Lower lobe of right lung (tissue), 2 donors: ENCODE measurements around the gene CCDC57. TPM values are rescaled to one million over a fixed set of nuclear protein-coding genes. Genes with fewer than 3 reads are reported as not detected.
"Not testable (repeated sequence)": the region's sequence is repeated elsewhere in the genome, so short reads cannot be mapped to it uniquely, and the experiment has no call there.

ENCODE experiments used
- ATAC-seq, 2 donors: fragments of 200-7000 bp; cut with Tn5 transposase; one replicate each; pipeline ENCODE4 v1.9.1; 2020 to 2022; ENCODE audit warnings: mild to moderate bottlenecking in 2 of 2, moderate library complexity in 2 of 2
- DNase-seq: peaks from one replicate; pipeline ENCODE4 v3.0.0-alpha.2; 2020
- H3K27ac ChIP-seq: fragments of 200-600 bp; one replicate; pipeline ENCODE4 v1.8.0; 2022
- H3K27me3 ChIP-seq: fragments of 200-600 bp; one replicate; pipeline ENCODE4 v1.8.0; 2022; ENCODE audit warnings: low read depth
- H3K36me3 ChIP-seq: fragments of 200-600 bp; one replicate; pipeline ENCODE4 v1.8.0; 2022; ENCODE audit warnings: mild to moderate bottlenecking
- H3K4me1 ChIP-seq: fragments of 200-600 bp; one replicate; pipeline ENCODE4 v1.8.0; 2022
- H3K4me3 ChIP-seq: fragments of 200-600 bp; one replicate; pipeline ENCODE4 v1.8.0; 2022; ENCODE audit warnings: mild to moderate bottlenecking
- H3K9me3 ChIP-seq: fragments of 200-600 bp; one replicate; pipeline ENCODE4 v1.8.0; 2022
- intact Hi-C: fragments of 100-400 bp; cut with DNase I; formaldehyde crosslinking; loops from one replicate; pipeline ENCODE4 v1.11.0; 2022
- total RNA-seq: library from RNA; stranded (reverse); fragmentation: NEBNext Ultra II Directional; extraction: Animal tissue kit (Norgen Biotek cat#: 25700); gene quantifications from one replicate; pipeline ENCODE4 v1.2.1, GENCODE V29; 2021
- TF ChIP-seq, protein P1 (sequence below): fragments of 200-600 bp; IDR thresholded peaks from one replicate; pipeline ENCODE4 v1.8.0; 2022; ENCODE audit warnings: antibody characterized with exemption, mild to moderate bottlenecking
- donor health status: DM: no; HTN: yes; CAD: no; lungs with severe emphysema.

CCDC57 gene
- total RNA-seq, 1 donor from 2014 or later: 63.4 TPM

DNA sequence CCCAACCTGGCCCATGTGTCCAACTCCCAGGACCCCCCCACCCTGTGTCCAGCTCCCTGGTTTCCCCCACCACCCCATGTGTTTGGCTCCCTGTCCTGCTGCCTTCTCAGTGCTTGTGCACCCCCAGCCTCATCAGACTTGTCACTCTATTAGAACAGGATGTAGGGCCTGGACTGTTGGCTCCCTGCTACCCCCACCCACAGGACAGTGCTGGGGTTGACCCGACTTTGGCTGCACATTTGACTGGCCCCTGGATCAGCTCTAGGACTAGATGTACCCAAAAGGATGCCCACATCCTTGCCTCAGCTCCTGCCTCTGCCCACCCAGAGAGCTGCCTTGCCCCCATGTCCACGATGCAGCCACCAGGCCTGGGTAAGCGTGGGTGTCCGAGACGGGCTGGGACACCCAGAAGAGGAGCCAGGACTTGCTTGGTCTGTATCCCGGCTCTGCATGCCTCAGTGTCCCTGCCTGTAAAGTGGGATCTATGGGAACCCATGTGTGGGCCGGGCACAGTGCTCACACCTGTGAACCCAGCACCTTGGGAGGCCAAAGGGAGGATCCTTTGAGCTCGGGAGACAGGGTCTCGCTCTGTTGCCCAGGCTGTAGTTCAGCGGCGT is 1.5 kb upstream of the CCDC57 start:
- H3K27ac ChIP-seq: no peak overlapping the region
- no peak for ATAC-seq
- intact Hi-C loops: no loop called here
- H3K36me3 ChIP-seq: no peaks in the 10 kb centered on the region
- no peaks in the 10 kb centered on the region for H3K9me3 ChIP-seq
- no peaks in the 10 kb centered on the region for H3K27me3 ChIP-seq
- TF ChIP-seq, protein P1, sequence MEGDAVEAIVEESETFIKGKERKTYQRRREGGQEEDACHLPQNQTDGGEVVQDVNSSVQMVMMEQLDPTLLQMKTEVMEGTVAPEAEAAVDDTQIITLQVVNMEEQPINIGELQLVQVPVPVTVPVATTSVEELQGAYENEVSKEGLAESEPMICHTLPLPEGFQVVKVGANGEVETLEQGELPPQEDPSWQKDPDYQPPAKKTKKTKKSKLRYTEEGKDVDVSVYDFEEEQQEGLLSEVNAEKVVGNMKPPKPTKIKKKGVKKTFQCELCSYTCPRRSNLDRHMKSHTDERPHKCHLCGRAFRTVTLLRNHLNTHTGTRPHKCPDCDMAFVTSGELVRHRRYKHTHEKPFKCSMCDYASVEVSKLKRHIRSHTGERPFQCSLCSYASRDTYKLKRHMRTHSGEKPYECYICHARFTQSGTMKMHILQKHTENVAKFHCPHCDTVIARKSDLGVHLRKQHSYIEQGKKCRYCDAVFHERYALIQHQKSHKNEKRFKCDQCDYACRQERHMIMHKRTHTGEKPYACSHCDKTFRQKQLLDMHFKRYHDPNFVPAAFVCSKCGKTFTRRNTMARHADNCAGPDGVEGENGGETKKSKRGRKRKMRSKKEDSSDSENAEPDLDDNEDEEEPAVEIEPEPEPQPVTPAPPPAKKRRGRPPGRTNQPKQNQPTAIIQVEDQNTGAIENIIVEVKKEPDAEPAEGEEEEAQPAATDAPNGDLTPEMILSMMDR: no peak
- H3K4me1 ChIP-seq: peaks cover 49% of the 10 kb centered on the region
- no peak for DNase-seq
- H3K4me3 ChIP-seq: no peak overlapping the region

DNA sequence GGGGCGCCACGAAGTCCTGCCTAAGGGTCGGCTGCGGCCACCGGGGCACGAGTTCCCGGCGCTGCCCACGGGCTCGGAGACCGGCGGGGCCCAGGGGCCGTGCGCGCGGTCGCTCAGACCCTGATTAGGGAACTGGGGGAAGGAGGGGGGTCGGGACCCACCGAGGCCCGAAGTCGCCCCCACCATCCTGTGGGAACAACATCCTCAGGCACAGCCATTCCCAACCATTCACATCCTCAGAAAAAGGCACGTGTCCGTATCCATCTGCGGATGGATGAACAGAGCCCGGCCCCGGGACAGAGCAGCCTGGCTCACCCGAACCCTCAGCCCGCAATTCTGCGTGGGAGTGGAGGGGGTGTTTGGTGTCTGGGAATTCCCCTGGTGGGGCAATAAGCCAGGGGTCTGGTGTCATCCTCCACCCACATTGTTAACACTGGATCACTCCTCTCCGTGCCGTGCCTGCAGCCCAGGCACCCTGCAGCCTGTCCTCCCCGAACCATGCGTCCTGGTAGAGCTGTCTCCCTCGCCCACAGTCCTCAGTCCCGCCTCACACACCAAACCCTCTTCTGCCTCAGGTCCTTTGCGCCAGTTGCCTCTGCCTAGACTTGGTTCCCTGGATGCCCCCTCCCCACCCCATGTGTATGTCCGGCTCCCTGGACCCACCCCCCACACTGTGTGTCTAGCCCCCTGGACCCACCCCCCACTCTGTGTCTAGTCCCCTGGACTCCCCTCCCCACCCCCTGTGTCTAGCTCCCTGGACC is 789 bp upstream of the CCDC57 start:
- H3K36me3 ChIP-seq: no peaks in the 10 kb centered on the region
- DNase-seq (peak; percentile 72), ATAC-seq (peak; percentile 17 to 45)
- intact Hi-C loops: no loop called here
- H3K4me1 ChIP-seq: peaks cover 49% of the 10 kb centered on the region
- no peaks in the 10 kb centered on the region for H3K9me3 ChIP-seq
- H3K27me3 ChIP-seq: no peaks in the 10 kb centered on the region
- peak overlapping the region; percentile 99 for H3K4me3 ChIP-seq
- H3K27ac ChIP-seq: peak overlapping the region; percentile 88
- TF ChIP-seq, protein P1: no peak

DNA sequence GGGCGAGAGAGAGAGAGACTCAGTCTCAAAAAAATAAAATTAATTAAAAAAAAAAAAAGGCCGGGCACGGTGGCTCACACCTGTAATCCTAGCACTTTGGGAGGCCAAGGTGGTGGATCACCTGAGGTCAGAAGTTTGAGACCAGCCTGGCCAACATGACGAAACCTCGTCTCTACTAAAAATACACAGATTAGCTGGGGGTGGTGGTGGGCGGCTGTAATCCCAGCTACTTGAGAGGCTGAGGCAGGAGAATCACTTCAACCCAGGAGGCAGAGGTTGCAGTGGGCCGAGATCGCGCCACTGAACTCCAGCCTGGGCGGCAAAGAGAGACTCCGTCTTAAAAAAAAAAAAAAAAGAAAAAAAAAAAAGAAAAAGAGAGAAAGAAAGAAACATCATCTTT is 2.0 kb downstream of the CCDC57 start:
- H3K9me3 ChIP-seq, H3K27me3 ChIP-seq, intact Hi-C loops, ATAC-seq, H3K27ac ChIP-seq, H3K36me3 ChIP-seq, DNase-seq, H3K4me3 ChIP-seq: not testable (repeated sequence)
- peaks cover 36% of the 10 kb centered on the region for H3K4me1 ChIP-seq

DNA sequence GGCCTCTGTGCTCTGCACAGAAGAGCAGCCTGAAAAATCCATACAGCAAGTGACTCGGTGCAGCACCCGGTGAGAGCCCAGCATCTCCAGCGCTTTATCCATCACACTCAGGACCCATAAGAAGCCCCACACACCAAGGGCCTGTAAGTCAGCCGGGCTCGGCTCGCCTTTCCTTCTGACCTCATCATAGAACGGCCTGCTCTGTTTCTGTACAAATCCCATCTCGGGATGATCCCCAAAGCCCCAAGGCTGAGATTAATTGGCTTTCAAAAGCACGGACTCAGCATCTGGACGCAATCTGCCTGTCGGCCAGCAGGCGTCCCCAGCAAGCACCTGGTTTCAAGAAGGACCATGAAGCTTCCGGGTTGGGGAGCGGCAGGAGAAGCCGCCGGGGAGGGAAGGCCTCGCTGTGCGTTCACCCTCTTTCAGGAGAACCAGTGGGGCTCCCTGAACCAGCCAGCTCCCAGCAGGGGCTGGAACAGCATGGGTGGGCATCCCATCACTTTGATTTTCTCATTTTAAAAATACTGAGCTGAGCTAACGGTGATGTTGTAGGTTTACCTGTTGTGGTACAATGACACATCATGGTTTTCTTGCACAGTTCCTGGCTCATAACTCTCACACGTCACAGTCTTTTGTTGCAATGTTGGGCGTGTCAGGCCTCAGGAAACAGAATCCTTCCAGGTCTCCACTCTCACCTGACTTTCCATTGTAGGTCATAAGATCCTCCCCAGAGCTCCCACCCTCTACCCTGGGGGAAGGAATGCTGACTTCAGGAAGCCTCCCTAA is 6.7 kb downstream of the CCDC57 start:
- intact Hi-C loops: no loop called here
- Histone ChIP-seq H3K36me3 (no peaks in the 10 kb centered on the region), H3K4me3 (peak overlapping the region; percentile 20), H3K27me3 (no peaks in the 10 kb centered on the region), H3K9me3 (no peaks in the 10 kb centered on the region), H3K4me1 (peaks cover 14% of the 10 kb centered on the region), H3K27ac (peak overlapping the region; percentile 84)
- ATAC-seq: peak; percentile 90 to 93
- TF ChIP-seq, protein P1: peak; percentile 92
- peak; percentile 90 for DNase-seq

DNA sequence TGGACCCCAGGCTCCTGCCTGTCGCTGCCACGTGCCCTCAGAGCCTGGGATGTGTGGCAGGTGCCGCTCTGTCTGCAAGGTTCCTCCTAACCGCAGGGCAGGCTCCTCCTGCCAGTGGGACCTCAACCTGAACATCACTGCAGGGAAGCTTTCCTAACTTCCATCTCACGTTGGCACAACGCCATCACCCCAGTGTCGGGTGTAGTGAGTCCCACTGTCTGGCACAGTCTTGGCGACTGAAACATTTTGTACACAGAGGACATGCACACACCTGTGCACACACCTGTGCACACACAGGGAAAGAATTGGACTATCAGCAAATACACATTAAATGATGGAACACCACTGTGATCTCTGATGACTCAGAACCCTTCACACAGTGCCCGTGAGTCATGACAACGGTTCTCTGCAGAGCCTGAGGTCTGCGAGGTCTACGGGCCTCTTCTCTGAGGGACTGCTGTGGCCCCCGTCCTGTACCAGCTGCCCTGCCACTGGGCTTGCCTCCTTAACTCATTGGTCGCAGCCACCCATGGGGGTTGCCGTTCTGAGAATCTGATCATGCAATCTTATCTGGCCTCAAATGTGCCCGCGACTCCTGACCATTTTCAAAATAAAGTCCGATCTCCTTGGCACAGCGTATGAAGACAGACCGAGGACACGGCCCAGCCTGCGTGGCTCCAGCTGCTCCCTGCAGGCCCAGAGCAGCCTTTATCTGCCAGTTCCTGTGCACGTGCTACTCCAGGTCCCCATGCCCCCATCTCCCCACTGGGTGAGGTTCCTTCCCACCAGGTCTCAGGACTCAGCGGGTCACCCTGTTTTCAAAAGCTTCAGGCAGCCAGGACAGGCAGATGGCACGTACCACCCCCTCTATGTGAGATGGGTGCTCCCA is 7.6 kb downstream of the CCDC57 start:
- H3K4me1 ChIP-seq: peaks cover 14% of the 10 kb centered on the region
- ATAC-seq (peak; percentile 13 to 18), DNase-seq (no peak)
- TF ChIP-seq, protein P1: no peak
- no peaks in the 10 kb centered on the region for H3K9me3 ChIP-seq
- H3K4me3 ChIP-seq: no peak overlapping the region
- peak overlapping the region; percentile 84 for H3K27ac ChIP-seq
- no peaks in the 10 kb centered on the region for H3K27me3 ChIP-seq
- intact Hi-C loops: no loop called here
- peaks cover 2% of the 10 kb centered on the region for H3K36me3 ChIP-seq
